Gastrocnemius medialis (tissue), 4 donors: ENCODE results near the gene NRXN2. TPM values are rescaled to one million over a fixed set of nuclear protein-coding genes. Genes with fewer than 3 reads are reported as not detected.
A peak's percentile ranks its signal among the peaks of the same experiment; 100 is the strongest.

Source experiments
- ATAC-seq, 2 donors: fragments of 150-250 bp; one replicate each; pipeline ENCODE4 v1.9.1; 2016
- DNase-seq, 2 donors: peaks; one replicate each; pipeline ENCODE4 v3.0.0-alpha.2; 2019
- H3K27ac ChIP-seq, 4 donors: fragments of 200-600 bp; sonication (generic); 1 replicate in 1 of 4; 2 replicates in 3 of 4; pipeline ENCODE4 v1.5.1; 2016 to 2018; ENCODE audit warnings: mild to moderate bottlenecking in 2 of 4, moderate library complexity in 1 of 4
- H3K27me3 ChIP-seq, 3 donors: fragments of 200-600 bp; sonication (generic) in 2 of 3; 1 replicate in 1 of 3; 2 replicates in 2 of 3; pipeline versions ENCODE4 v1.5.1 to v1.6.0; 2016 to 2019; ENCODE audit warnings: mild to moderate bottlenecking in 1 of 3, moderate library complexity in 1 of 3
- H3K36me3 ChIP-seq, 2 donors: fragments of 200-600 bp; sonication (generic) in 1 of 2; one replicate each; pipeline ENCODE4 v1.5.1; 2017 to 2018
- H3K4me1 ChIP-seq, 2 donors: fragments of 200-600 bp; sonication (generic) in 1 of 2; one replicate each; pipeline ENCODE4 v1.5.1; 2016 to 2017; ENCODE audit warnings: mild to moderate bottlenecking in 2 of 2
- H3K4me3 ChIP-seq, 4 donors: fragments of 200-600 bp; sonication (generic) in 3 of 4; 1 replicate in 1 of 4; 2 replicates in 3 of 4; pipeline ENCODE4 v1.5.1; 2016 to 2019; ENCODE audit warnings: mild to moderate bottlenecking in 2 of 4
- H3K9me3 ChIP-seq, 3 donors: fragments of 200-600 bp; sonication (generic) in 2 of 3; 1 replicate in 1 of 3; 2 replicates in 2 of 3; pipeline ENCODE4 v1.5.1; 2016 to 2019
- CTCF ChIP-seq, 5 experiments: fragments of 450-650 bp in 3 of 5; fragments of 200-600 bp in 2 of 5; sonication (generic) in 2 of 5; IDR thresholded peaks in 4 of 5; conservative IDR thresholded peaks in 1 of 5; 1 replicate in 4 of 5; 2 replicates in 1 of 5; pipeline ENCODE4 v1.5.1; 2016 to 2019; ENCODE audit warnings: antibody characterized with exemption in 5 of 5, mild to moderate bottlenecking in 3 of 5, moderate library complexity in 3 of 5
- POLR2A ChIP-seq, 2 donors: fragments of 450-650 bp; IDR thresholded peaks; one replicate each; pipeline ENCODE4 v1.6.1; 2017; ENCODE audit warnings: antibody characterized with exemption in 2 of 2, mild to moderate bottlenecking in 2 of 2, moderate library complexity in 2 of 2
- in situ Hi-C, 4 donors: fragments of 200-750 bp; cut with MboI; loops; one replicate each; pipeline versions ENCODE4 v1.15.0 to v1.8.0; 2017; ENCODE audit warnings: low sequenced_read_pairs in 4 of 4
- intact Hi-C: fragments of 100-400 bp; cut with DNase I; formaldehyde crosslinking; loops from one replicate; pipeline ENCODE4 v1.15.1; 2023; ENCODE audit warnings: low total_unique reads
- total RNA-seq, 4 donors: library from RNA; depleted of rRNA; stranded (reverse); fragments of >200 nt; gene quantifications; one replicate each; pipeline versions ENCODE4 v1.1.0 to v1.2.3, GENCODE V29; 2016

NRXN2 gene
- total RNA-seq, 4 donors from 2014 or later, result 0.15 to 6.2 (median 1.8) TPM

GRCh38 chr11:64763526-64764039, 40.6 kb upstream of the NRXN2 start:
- TF ChIP-seq CTCF (IDR thresholded peaks at IDR 0.05 in 4 of 5, conservative IDR thresholded peaks at IDR 0.05 in 1 of 5), result no peak
- no peak for TF ChIP-seq POLR2A (IDR thresholded peaks at IDR 0.05)
- in situ Hi-C loops, result no loop called here
- peaks cover 8 to 48% of the 10 kb centered on the region in 2 donors for H3K36me3 ChIP-seq
- ATAC-seq (no peak), DNase-seq (peak in 1 of 2 donors; percentile 52)
- peaks cover 80 to 83% of the 10 kb centered on the region in 2 donors for H3K4me1 ChIP-seq
- no peak overlapping the region for H3K4me3 ChIP-seq
- H3K9me3 ChIP-seq, result no peaks in the 10 kb centered on the region
- peak overlapping the region; percentile 91 to 99 (median 94) for H3K27ac ChIP-seq
- H3K27me3 ChIP-seq, result no peaks in the 10 kb centered on the region
- intact Hi-C loops, result loop anchor here (1.0 to 2.0 kb wide), 2 partner anchors 13 to 20 kb away; no protein-coding TSS in a partner anchor

- Histone ChIP-seq H3K4me1 (peaks cover 79 to 85% of the 10 kb centered on the region in 2 donors), H3K27me3 (no peaks in the 10 kb centered on the region), H3K36me3 (peaks cover 8 to 41% of the 10 kb centered on the region in 2 donors), H3K9me3 (no peaks in the 10 kb centered on the region), H3K27ac (peak overlapping the region; percentile 91 to 99 (median 94)), H3K4me3 (peak overlapping the region in 1 of 4 donors; percentile 24)
- intact Hi-C loops, result loop anchor here (1.0 to 2.0 kb wide), 2 partner anchors 14 to 20 kb away; no protein-coding TSS in a partner anchor
- DNase-seq, result peak in 1 of 2 donors; percentile 97
- peak; percentile 24 to 57 for ATAC-seq
- in situ Hi-C loops, result no loop called here
- TF ChIP-seq POLR2A (IDR thresholded peaks at IDR 0.05) (peak in 1 of 2 donors; percentile 24), CTCF (IDR thresholded peaks at IDR 0.05 in 4 of 5, conservative IDR thresholded peaks at IDR 0.05 in 1 of 5) (no peak)
Measured at GRCh38 chr11:64762674-64763525, 39.9 kb upstream of the NRXN2 start.

- H3K27me3 ChIP-seq, result no peaks in the 10 kb centered on the region
- intact Hi-C loops (loop anchor here (2.0 kb wide), 1 partner anchor 15 kb away; no protein-coding TSS in a partner anchor), in situ Hi-C loops (no loop called here)
- peaks cover 76 to 85% of the 10 kb centered on the region in 2 donors for H3K4me1 ChIP-seq
- DNase-seq (peak in 1 of 2 donors; percentile 59), ATAC-seq (no peak)
- no peaks in the 10 kb centered on the region for H3K9me3 ChIP-seq
- TF ChIP-seq CTCF (IDR thresholded peaks at IDR 0.05 in 4 of 5, conservative IDR thresholded peaks at IDR 0.05 in 1 of 5), result no peak
- TF ChIP-seq POLR2A (IDR thresholded peaks at IDR 0.05), result no peak
- H3K27ac ChIP-seq, result peak overlapping the region; percentile 91 to 99 (median 94)
- H3K4me3 ChIP-seq, result peak overlapping the region in 1 of 4 donors; percentile 24
- H3K36me3 ChIP-seq, result peaks cover 5 to 35% of the 10 kb centered on the region in 2 donors
Measured at GRCh38 chr11:64762277-64762673, 39.3 kb upstream of the NRXN2 start.

GRCh38 chr11:64760759-64761420, 37.9 kb upstream of the NRXN2 start:
- Histone ChIP-seq H3K4me3 (peak overlapping the region in 2 of 4 donors; percentile 11 to 65), H3K27ac (peak overlapping the region; percentile 91 to 99 (median 94)), H3K4me1 (peaks cover 86 to 96% of the 10 kb centered on the region in 2 donors), H3K9me3 (no peaks in the 10 kb centered on the region), H3K36me3 (peaks cover 0 to 21% of the 10 kb centered on the region in 2 donors), H3K27me3 (no peaks in the 10 kb centered on the region)
- in situ Hi-C loops (no loop called here), intact Hi-C loops (no loop called here)
- TF ChIP-seq CTCF (IDR thresholded peaks at IDR 0.05 in 4 of 5, conservative IDR thresholded peaks at IDR 0.05 in 1 of 5) (no peak), POLR2A (IDR thresholded peaks at IDR 0.05) (no peak)
- ATAC-seq (peak; percentile 9 to 22), DNase-seq (peak in 1 of 2 donors; percentile 73)
